ENCODE measurements around the gene CLVS2. TPM values are rescaled to one million over a fixed set of nuclear protein-coding genes. Genes with fewer than 3 reads are reported as not detected.

Gene CLVS2
- total RNA-seq, 2 donors from 2014 or later = not detected

Other genes starting within 250 kb of the CLVS2 start
- gene FABP7, start 216.5 kb upstream of the CLVS2 start, total RNA-seq = not detected
- gene SMPDL3A, start 207.0 kb upstream of the CLVS2 start, total RNA-seq = under 1 TPM; 0.29 to 0.58 TPM